ENCODE measurements around the gene PALLD. TPM values are rescaled to one million over a fixed set of nuclear protein-coding genes. Genes with fewer than 3 reads are reported as not detected.

Gene PALLD
- total RNA-seq, 1 experiment from 2014 or later: 26.7 TPM

- TF ChIP-seq EZH2 (IDR thresholded peaks at IDR 0.05; ENCODE audit: low read length, unreplicated experiment) (no peak), EZH2phosphoT487 (IDR thresholded peaks at IDR 0.05; ENCODE audit: borderline replicate concordance, low read length) (no peak)
- TF ChIP-seq, protein P1, sequence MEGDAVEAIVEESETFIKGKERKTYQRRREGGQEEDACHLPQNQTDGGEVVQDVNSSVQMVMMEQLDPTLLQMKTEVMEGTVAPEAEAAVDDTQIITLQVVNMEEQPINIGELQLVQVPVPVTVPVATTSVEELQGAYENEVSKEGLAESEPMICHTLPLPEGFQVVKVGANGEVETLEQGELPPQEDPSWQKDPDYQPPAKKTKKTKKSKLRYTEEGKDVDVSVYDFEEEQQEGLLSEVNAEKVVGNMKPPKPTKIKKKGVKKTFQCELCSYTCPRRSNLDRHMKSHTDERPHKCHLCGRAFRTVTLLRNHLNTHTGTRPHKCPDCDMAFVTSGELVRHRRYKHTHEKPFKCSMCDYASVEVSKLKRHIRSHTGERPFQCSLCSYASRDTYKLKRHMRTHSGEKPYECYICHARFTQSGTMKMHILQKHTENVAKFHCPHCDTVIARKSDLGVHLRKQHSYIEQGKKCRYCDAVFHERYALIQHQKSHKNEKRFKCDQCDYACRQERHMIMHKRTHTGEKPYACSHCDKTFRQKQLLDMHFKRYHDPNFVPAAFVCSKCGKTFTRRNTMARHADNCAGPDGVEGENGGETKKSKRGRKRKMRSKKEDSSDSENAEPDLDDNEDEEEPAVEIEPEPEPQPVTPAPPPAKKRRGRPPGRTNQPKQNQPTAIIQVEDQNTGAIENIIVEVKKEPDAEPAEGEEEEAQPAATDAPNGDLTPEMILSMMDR (conservative IDR thresholded peaks at IDR 0.05; ENCODE audit: low read depth, low read length): no peak
- H3K79me2 ChIP-seq (ENCODE audit: low read length): no peaks in the 10 kb centered on the region
- ChIA-PET POLR2A (ENCODE audit: unreplicated experiment) (no interaction called here), CTCF (no interaction called here)
- no peaks in the 10 kb centered on the region for H3K36me3 ChIP-seq (ENCODE audit: low read depth, low read length)
- no peak overlapping the region for H2AFZ ChIP-seq (ENCODE audit: low read length)
- H3K27ac ChIP-seq (ENCODE audit: low read length): no peak overlapping the region
- peaks cover 24% of the 10 kb centered on the region for H3K4me1 ChIP-seq (ENCODE audit: insufficient read depth, low read length)
- no peaks in the 10 kb centered on the region for H3F3A ChIP-seq (ENCODE audit: low read length, unreplicated experiment)
- BruUV-seq (replicated peaks): no TSS peak
- H3K9ac ChIP-seq (ENCODE audit: low read length): no peak overlapping the region
- intact Hi-C loops (cut with micrococcal nuclease): no loop called here
- no peak overlapping the region for H3K4me3 ChIP-seq (ENCODE audit: low read length)
- no peak overlapping the region for H3K4me2 ChIP-seq (ENCODE audit: low read length)
- no peaks in the 10 kb centered on the region for H3K9me2 ChIP-seq (replicated peaks; ENCODE audit: low read length)
- H4K20me1 ChIP-seq (ENCODE audit: low read length): no peaks in the 10 kb centered on the region
- ATAC-seq (no peak), DNase-seq (no peak)
- H3K9me3 ChIP-seq (ENCODE audit: low read length): no peaks in the 10 kb centered on the region
- no peaks in the 10 kb centered on the region for H3K27me3 ChIP-seq (ENCODE audit: low read length)
These were observed 273.0 kb downstream of the PALLD start for GRCh38 chr4:168769837-168770236.

GRCh38 chr4:168771251-168771650 is 274.4 kb downstream of the PALLD start:
- no peak overlapping the region for H3K9ac ChIP-seq (ENCODE audit: low read length)
- H3K27ac ChIP-seq (ENCODE audit: low read length): no peak overlapping the region
- intact Hi-C loops (cut with micrococcal nuclease): no loop called here

More at GRCh38 chr4:168771251-168771650, 274.4 kb downstream of the PALLD start:
- Histone ChIP-seq H3K4me1 (ENCODE audit: insufficient read depth, low read length) (peaks cover 10% of the 10 kb centered on the region), H3K9me3 (ENCODE audit: low read length) (no peaks in the 10 kb centered on the region), H4K20me1 (ENCODE audit: low read length) (no peaks in the 10 kb centered on the region), H2AFZ (ENCODE audit: low read length) (no peak overlapping the region), H3K9me2 (replicated peaks; ENCODE audit: low read length) (no peaks in the 10 kb centered on the region), H3K4me2 (ENCODE audit: low read length) (no peak overlapping the region), H3F3A (ENCODE audit: low read length, unreplicated experiment) (no peaks in the 10 kb centered on the region), H3K79me2 (ENCODE audit: low read length) (no peaks in the 10 kb centered on the region), H3K27me3 (ENCODE audit: low read length) (no peaks in the 10 kb centered on the region), H3K4me3 (ENCODE audit: low read length) (no peak overlapping the region), H3K36me3 (ENCODE audit: low read depth, low read length) (no peaks in the 10 kb centered on the region)
- CTCF ChIA-PET: no interaction called here
- DNase-seq: no peak
- TF ChIP-seq EZH2 (IDR thresholded peaks at IDR 0.05; ENCODE audit: low read length, unreplicated experiment) (no peak), EZH2phosphoT487 (IDR thresholded peaks at IDR 0.05; ENCODE audit: borderline replicate concordance, low read length) (no peak)
- TF ChIP-seq, protein P1 (conservative IDR thresholded peaks at IDR 0.05; ENCODE audit: low read depth, low read length): no peak
- POLR2A ChIA-PET (ENCODE audit: unreplicated experiment): no interaction called here
- no TSS peak for BruUV-seq (replicated peaks)
- ATAC-seq: no peak
